ENCODE measurements around the gene NALCN.

NALCN gene

DNA sequence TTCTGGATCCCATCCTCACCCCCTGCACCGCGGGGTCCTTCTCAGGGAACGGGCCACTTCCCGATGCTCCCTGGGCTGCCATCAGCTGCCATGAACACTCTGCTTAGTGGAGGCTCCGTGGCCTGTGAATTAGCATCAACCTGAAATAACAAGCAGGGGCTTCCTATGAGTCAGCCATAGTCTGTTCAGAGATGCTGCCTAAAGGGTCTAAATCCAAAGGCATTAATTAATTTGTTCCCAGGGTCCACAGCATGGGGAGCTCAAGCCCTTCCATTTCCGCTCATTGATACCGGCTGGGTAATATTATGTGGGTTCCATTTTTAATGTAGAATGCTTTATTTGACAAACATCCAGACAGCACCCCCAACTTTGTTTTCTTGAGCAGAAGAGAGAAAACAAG, 399.8 kb downstream of the NALCN start:
- Mint-ChIP-seq H3K27ac (no peak overlapping the region), H3K9me3 (no peaks in the 10 kb centered on the region), H3K4me1 (peaks cover 11% of the 10 kb centered on the region), H3K4me3 (no peak overlapping the region), H3K27me3 (ENCODE audit: low read depth) (peaks cover 3% of the 10 kb centered on the region), H3K36me3 (ENCODE audit: low read depth) (no peaks in the 10 kb centered on the region)
- TF ChIP-seq, protein P1, sequence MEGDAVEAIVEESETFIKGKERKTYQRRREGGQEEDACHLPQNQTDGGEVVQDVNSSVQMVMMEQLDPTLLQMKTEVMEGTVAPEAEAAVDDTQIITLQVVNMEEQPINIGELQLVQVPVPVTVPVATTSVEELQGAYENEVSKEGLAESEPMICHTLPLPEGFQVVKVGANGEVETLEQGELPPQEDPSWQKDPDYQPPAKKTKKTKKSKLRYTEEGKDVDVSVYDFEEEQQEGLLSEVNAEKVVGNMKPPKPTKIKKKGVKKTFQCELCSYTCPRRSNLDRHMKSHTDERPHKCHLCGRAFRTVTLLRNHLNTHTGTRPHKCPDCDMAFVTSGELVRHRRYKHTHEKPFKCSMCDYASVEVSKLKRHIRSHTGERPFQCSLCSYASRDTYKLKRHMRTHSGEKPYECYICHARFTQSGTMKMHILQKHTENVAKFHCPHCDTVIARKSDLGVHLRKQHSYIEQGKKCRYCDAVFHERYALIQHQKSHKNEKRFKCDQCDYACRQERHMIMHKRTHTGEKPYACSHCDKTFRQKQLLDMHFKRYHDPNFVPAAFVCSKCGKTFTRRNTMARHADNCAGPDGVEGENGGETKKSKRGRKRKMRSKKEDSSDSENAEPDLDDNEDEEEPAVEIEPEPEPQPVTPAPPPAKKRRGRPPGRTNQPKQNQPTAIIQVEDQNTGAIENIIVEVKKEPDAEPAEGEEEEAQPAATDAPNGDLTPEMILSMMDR (IDR thresholded peaks at IDR 0.05; ENCODE audit: unreplicated experiment in 3 of 3), result no peak

DNA sequence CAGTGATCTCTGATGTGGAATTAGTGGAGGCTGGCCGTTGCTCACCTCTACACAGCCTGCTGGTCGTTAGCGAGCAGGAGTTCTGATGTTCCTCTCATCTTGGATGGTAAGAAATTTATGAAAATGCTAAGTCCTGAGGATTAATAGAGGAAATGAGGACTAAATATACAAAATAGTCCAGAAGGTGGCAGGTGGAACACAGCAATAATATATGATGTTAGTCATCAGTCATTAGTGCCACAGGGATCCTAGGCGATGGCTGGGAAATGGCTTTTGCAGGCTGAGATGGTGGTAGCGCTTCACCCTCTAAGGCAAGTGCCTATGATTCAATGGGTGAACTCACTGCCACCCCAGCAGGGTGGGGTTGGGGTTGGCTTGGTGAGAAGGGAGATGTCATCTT, 403.1 kb downstream of the NALCN start:
- Mint-ChIP-seq H3K27ac (no peak overlapping the region), H3K4me3 (no peak overlapping the region), H3K4me1 (peaks cover 7% of the 10 kb centered on the region), H3K27me3 (ENCODE audit: low read depth) (peaks cover 3% of the 10 kb centered on the region), H3K36me3 (ENCODE audit: low read depth) (no peaks in the 10 kb centered on the region), H3K9me3 (no peaks in the 10 kb centered on the region)
- TF ChIP-seq, protein P1 (IDR thresholded peaks at IDR 0.05; ENCODE audit: unreplicated experiment in 3 of 3), result no peak

DNA sequence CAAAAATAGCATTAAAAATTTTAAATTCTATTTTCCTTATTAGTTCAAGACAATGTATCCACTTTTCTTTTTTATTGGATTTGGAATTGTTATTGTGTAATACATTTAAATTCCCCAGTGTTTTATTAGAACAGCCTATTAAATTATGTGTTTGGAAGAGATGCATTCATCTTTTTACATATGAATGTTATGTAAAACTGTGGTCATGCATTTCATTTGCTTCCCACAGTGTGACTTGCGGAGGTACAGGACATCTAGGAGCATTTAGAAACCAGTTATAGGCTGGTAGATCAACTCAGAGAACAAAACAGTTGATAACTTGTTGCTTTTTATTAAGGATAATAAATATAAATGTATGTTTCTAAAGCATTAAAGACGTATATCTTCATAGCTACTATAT, 406.2 kb downstream of the NALCN start:
- H3K4me1 Mint-ChIP-seq, result no peaks in the 10 kb centered on the region
- no peak overlapping the region for H3K27ac Mint-ChIP-seq
- TF ChIP-seq, protein P1 (IDR thresholded peaks at IDR 0.05; ENCODE audit: unreplicated experiment in 3 of 3), result no peak
- no peaks in the 10 kb centered on the region for H3K36me3 Mint-ChIP-seq (ENCODE audit: low read depth)
- H3K4me3 Mint-ChIP-seq, result no peak overlapping the region
- H3K27me3 Mint-ChIP-seq (ENCODE audit: low read depth), result no peaks in the 10 kb centered on the region
- no peaks in the 10 kb centered on the region for H3K9me3 Mint-ChIP-seq

DNA sequence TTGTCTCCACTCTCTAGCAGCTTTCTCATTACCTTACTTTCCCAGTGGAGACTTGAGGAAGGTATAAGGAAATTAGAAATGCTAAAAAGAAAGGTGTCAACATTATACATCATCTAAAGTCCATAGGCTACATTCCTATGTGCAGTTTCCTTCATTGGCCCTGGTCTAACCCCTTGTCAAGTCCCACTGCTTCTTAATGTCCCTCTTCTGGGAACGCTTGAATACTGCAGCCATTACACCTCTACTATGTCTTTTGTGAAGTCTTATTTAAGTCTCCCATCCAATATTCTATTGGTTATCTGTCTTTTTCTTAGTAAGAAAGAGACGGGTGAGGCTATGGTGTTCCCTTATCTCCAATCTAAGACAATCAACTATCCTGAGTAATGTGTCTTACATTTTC, 409.1 kb downstream of the NALCN start:
- Mint-ChIP-seq H3K27ac (no peak overlapping the region), H3K4me1 (peaks cover 4% of the 10 kb centered on the region)
- TF ChIP-seq, protein P1 (IDR thresholded peaks at IDR 0.05; ENCODE audit: unreplicated experiment in 3 of 3), result no peak

More for the DNA sequence above, 409.1 kb downstream of the NALCN start:
- Mint-ChIP-seq H3K4me3 (no peak overlapping the region), H3K9me3 (no peaks in the 10 kb centered on the region), H3K27me3 (ENCODE audit: low read depth) (no peaks in the 10 kb centered on the region), H3K36me3 (ENCODE audit: low read depth) (no peaks in the 10 kb centered on the region)
